ENCODE results near the gene STK32B.

STK32B gene

DNA sequence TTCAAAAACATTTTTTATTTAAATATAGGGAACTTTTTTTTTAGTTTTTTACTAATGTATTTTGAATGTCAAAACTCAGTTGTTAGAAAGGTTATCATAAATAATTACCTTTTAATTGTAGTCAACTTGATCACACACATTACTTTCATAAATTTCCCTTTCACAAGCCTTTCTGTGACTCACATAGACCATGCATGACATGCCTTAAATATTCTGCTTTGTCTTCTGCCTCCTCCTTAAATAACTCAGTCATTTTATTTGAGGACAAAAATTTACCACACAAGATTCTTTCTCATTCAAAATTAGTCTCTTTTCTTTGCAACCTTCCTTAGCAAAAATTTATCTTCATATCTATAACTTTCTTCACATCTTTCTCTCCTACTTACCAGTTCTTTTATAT is 437.1 kb downstream of the STK32B start:
- DNase-seq: no peak

DNA sequence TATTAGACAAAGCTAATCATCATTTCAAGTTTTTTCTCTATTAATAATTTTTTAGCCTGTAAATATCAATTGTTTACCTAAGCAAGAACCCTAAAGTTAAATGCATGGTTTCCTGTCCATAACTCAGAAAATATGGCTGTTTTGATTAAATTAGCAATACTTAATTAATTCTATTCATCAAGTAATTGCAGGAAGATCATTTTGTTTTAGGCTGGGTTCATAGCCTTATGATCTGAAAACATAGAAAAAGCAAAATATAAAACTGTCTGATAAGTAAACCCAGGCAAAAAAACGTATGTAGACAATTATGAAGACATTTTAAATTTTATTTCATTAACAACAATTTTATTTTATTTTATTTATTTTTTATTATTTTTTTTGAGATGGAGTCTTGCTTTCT is 438.0 kb downstream of the STK32B start:
- no peak for DNase-seq

DNA sequence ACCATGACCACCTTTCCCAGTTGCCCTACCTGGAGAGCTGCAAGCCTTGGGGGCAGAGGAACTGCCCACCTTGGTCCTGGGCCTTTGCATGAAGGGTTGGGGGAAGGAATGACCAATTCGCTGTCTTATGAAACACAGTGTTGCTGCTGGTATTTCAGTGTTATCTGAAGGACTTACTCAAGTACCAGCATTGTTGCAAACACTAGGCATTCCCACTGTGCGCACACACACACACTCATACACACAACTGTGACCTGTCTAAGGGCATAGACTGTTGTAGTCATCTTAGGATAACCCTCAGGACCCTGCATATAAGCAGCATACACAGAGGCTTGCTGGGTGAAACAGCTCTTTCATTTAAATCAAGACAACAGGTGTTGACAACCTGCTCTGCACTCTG is 446.2 kb downstream of the STK32B start:
- DNase-seq: no peak

DNA sequence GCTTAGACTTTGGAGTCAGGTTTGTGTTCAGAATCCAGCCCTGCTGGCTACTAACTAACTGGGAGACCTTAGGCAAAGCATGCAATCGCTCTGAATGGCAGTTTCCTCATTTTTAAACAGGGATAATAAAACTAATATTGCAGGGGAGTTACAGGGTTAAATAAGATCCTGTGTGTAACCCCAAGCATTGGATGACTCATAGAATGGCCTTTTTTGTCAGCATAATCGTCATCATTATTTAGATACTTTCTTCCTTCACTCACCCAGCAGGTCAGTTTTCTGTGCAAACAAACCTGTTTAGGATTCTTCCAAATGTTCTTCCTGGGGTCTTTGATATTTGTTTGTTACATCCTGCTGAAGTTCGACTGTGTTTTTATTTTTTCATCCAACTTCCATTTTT is 448.9 kb downstream of the STK32B start:
- no peak for DNase-seq

DNA sequence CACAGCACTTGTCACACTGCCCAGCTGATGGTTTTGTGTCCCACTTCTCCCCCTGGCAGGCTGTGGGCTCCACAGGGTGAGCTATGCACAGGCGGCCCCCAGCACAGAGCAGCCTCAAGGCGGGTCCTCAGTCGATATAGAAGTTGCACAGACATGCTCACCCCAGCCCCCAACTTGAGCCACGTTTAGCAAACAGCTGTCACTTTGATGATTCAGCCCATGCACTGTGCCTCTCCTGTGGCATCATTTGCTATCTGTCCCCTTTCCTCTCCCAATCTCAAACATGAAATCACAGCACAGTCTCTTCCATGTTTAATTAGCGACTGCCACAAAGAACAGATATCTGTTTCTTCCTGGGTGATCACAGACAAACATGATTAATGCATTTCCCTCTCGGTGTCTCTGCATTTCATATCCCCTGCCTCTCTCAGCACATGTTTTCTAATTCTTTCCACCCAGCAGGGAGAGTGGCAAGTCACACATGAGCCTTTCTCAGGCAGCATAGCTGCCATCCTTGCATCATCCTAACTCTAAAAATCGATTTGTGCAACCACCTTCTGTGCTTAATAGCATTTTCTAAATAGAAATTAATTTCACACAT is 452.2 kb downstream of the STK32B start:
- no peak for DNase-seq

- DNase-seq: no peak
These were observed 453.2 kb downstream of the STK32B start for GRCh38 chr4:5504486-5504885.

DNA sequence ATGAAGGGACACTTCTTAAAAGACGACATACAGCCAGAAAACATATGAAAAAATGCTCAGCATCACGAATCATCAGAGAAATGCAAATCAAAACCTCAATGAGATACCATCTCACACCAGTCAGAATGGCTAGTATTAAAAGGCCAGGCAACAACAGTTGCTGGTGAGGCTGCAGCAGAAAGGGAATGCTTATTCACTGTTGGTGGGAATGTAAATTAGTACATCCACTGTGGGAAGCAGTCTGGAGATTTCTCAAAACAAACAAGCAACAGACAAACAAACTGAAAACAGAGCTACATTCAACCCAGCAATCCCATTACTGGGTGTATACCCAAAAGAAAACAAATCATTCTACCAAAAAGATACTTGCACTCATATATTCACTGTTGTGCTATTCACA is 459.2 kb downstream of the STK32B start:
- DNase-seq: no peak

DNA sequence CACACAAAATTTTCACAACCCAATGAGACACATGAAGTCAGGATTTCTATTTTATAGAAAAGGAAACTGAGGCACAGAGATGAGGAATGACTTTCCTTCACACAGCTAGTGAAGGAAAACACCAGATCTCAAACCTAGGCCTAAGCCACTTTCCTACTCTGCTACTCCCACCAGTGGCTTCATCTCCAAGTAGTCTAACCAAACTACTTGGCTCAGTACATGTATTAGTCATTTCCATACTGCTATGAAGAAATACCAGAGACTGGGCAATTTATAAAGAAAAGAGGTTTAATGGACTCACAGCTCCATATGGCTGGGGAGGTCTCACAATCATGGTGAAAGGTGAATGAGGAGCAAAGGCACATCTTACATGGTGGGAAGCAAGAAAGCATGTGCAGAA is 460.5 kb downstream of the STK32B start:
- DNase-seq: no peak

DNA sequence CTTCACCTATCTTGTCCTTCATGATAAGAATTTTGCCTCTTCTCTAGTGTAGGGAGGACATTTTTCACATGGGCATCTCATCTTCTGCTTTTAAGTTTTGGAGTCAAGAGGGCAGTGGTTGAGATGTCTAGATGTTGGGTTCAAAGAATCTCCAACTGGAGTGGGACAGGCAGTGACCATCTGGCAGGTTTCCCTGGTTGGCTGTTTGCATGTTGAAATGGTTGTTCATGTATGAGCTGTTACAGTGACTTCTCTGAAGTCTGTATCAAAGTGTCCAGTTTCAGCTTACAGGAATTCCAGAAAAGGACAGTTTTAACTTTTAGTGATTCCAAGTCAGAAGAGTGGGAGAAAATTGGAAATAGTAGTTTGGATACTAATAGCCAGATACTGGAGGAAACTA is 464.4 kb downstream of the STK32B start:
- no peak for DNase-seq

GRCh38 chr4:5517372-5517771 is 466.1 kb downstream of the STK32B start:
- DNase-seq: no peak

- no peak for DNase-seq
These were observed 473.4 kb downstream of the STK32B start for GRCh38 chr4:5524446-5525299.

DNA sequence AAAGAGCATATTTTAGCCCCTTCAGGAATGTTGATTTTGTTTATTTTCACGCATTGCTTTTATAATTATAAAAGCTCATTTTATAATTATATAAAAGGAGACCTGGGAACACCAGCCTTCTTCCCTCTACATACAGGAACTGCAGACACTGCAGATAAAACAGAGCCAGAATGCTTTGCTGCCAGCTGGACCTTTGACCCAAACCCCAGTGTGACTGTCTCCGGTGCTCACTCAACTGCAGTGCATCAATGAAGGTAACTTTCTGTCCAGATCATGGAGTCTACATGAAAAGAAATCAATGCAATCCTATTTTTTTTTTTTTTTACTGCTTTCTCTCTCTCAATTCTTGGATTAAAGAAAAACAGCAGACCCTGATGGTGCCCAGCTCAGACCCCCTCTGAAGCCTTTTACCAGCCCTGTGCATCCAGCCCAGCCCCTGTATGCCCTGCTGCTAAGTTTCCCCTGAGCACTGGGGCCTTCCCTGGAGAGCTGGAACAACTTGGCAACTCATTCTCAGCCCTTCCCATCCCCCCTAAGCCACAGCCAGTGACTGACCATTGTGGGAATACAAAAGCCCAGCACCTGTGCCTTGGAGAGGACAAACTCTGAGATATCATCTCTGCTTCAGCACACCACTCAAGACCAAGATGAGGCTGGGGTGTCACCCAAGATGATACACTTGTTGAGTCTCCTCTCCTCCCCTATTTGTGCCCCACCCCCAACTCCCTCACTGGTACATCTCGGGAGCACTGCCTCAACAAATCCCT is 475.0 kb downstream of the STK32B start:
- no peak for DNase-seq

DNA sequence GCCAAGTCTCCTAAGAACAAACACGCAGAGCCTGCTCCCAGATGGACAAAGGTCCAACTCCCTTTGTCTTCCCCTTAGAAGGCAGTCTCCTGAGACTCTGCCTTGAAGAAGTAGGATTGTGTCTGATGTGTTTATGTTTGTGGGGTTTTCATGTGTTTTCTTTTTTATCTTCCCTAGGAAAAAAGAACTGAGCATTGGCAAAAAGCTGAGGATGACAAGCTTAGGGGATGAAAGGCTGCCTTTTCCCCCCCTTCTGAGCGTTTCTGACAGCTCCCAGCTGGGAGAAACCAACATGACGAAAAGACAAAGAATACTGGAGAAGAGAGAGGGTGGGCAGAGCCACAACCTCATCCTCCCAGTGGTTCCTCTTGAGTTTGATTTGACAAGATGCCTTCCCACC is 475.9 kb downstream of the STK32B start:
- no peak for DNase-seq

GRCh38 chr4:5528031-5528436 is 476.8 kb downstream of the STK32B start:
- DNase-seq: no peak

GRCh38 chr4:5532100-5532499 is 480.8 kb downstream of the STK32B start:
- DNase-seq: no peak

GRCh38 chr4:5539584-5539983 is 488.3 kb downstream of the STK32B start:
- no peak for DNase-seq

DNA sequence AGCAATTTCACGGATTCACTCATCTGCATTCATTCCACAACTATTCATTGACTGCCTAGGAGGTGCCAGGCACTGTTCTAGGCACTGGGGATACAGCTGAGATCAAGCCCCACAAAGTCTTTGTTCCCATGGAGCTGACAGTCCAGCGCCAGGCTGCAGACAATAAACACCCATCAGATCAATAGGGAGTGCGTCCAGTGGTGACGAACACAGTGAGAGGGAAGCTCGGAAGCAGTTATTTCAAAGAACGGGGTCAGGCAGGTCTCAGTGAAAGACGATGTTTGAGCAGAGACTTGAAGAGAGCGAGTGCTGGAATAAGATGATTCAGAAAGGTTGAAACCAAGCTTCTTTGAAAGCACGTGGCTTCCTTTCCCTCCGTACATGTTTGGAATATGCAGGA is 489.9 kb downstream of the STK32B start:
- no peak for DNase-seq

DNA sequence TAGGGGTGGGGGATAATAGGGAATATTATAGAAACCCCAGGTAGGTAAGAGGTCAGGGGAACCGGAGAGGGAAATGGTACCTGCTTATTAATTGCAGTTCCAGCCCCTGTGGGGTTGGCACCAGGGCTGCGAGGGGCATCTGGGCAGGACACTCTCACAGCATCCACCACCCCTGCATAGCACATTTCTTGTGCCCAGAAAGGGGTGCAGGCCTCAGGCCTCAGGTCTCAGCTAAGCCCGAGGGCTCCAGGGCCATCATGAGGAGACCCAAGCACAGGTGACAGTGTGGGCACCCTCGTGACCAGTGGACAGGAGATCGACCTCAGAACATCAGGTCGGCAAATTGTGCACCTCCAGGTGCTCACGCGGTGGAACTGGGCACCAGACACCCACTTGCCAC is 492.4 kb downstream of the STK32B start:
- DNase-seq: no peak

DNA sequence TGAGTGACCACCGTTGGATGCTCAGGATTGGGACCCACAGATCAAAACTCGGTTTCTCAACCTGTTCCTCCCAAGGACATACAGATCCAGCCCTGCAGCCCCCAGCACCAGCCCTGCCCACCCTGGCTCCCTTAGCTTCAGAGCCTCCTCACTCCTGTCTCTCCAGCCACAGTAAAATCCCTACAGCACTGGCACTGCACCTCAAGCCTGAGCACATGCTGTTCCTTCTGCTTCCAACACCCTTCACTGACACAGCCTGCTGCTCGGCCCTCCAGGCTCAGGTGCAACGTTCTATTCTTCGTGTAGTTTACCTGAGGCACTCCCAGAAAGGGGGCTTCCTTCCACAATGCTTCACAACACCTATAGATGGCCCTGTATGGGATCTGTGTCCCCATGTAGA is 493.5 kb downstream of the STK32B start:
- DNase-seq: no peak

GRCh38 chr4:5545271-5545670 is 494.0 kb downstream of the STK32B start:
- no peak for DNase-seq

DNA sequence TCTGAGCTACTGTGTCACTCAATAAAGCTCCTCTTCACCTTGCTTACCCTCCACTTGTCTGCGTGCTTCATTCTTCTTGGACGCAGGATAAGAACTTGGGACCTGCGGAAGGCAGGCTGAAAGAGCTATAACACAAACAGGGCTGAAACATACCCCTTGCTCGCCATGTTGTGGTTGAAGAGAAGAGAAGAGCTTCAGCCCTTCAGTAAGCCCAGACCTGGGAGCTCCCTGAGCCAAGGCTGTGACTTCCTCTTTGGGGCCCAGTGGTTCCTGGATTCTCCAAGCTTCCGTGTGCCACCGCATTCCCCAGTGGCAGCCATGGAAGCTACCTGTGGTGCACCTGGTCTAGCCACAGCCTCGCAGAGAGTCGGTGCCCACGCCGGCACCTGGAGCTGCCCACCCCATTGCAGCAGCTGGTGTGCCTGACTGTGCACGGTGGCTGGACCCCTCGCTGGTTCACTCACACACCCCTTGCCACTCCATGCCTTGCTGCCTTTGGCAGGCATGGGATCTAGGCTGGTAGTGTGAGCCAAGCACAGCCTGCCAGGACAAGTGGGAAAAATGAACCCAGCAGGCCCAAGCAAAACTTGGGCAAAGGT is 496.5 kb downstream of the STK32B start:
- DNase-seq: no peak

Data from activated naive CD4-positive, alpha-beta T cell treated with Interleukin-2 at 50 U/mL for 16 hours (primary cell).